ENCODE results near the gene RNLS. TPM values are rescaled to one million over a fixed set of nuclear protein-coding genes. Genes with fewer than 3 reads are reported as not detected.

RNLS gene
- total RNA-seq, 4 donors from 2014 or later: 7.8 to 37.2 (median 26.2) TPM

GRCh38 chr10:88330174-88330573 is 252.9 kb downstream of the RNLS start:
- no peaks in the 10 kb centered on the region for H3K27me3 ChIP-seq
- no peaks in the 10 kb centered on the region for H3K36me3 ChIP-seq
- no peak for DNase-seq (ENCODE audit: low spot score in 2 of 2)
- no peak overlapping the region for H3K4me3 ChIP-seq
- no peak for TF ChIP-seq CTCF (IDR thresholded peaks at IDR 0.05)
- TF ChIP-seq EP300 (IDR thresholded peaks at IDR 0.05): no peak
- TF ChIP-seq POLR2A (IDR thresholded peaks at IDR 0.05): no peak
- no peaks in the 10 kb centered on the region for H3K9me3 ChIP-seq
- no peaks in the 10 kb centered on the region for H3K4me1 ChIP-seq
- H3K27ac ChIP-seq: no peak overlapping the region
- WGBS, 2 donors: 41 to 48% methylated on average over 1 of the region's 1 CpG

GRCh38 chr10:88322324-88323063 is 260.6 kb downstream of the RNLS start:
- Histone ChIP-seq H3K4me1 (no peaks in the 10 kb centered on the region), H3K36me3 (no peaks in the 10 kb centered on the region), H3K4me3 (no peak overlapping the region), H3K27ac (no peak overlapping the region), H3K9me3 (peaks cover 0 to 49% (median 11%) of the 10 kb centered on the region in 4 donors), H3K27me3 (no peaks in the 10 kb centered on the region)
- 93 to 95% methylated on average over 3 of the region's 3 CpGs for WGBS, 2 donors
- no peak for DNase-seq (ENCODE audit: low spot score in 2 of 2)
- TF ChIP-seq CTCF (IDR thresholded peaks at IDR 0.05) (no peak), EP300 (IDR thresholded peaks at IDR 0.05) (no peak), POLR2A (IDR thresholded peaks at IDR 0.05) (no peak)

- DNase-seq (ENCODE audit: low spot score in 2 of 2): no peak
- no peak overlapping the region for H3K4me3 ChIP-seq
- TF ChIP-seq CTCF (IDR thresholded peaks at IDR 0.05) (no peak), POLR2A (IDR thresholded peaks at IDR 0.05) (no peak), EP300 (IDR thresholded peaks at IDR 0.05) (no peak)
- no peaks in the 10 kb centered on the region for H3K4me1 ChIP-seq
- WGBS, 2 donors: 86 to 93% methylated on average over 1 of the region's 1 CpG
- no peaks in the 10 kb centered on the region for H3K36me3 ChIP-seq
- H3K9me3 ChIP-seq: peaks cover 0 to 49% (median 11%) of the 10 kb centered on the region in 4 donors
- no peaks in the 10 kb centered on the region for H3K27me3 ChIP-seq
- H3K27ac ChIP-seq: no peak overlapping the region
Observed at GRCh38 chr10:88319960-88320517, 263.1 kb downstream of the RNLS start.

GRCh38 chr10:88318803-88319202 is 264.3 kb downstream of the RNLS start:
- TF ChIP-seq CTCF (IDR thresholded peaks at IDR 0.05) (no peak), POLR2A (IDR thresholded peaks at IDR 0.05) (no peak), EP300 (IDR thresholded peaks at IDR 0.05) (no peak)
- Histone ChIP-seq H3K27me3 (no peaks in the 10 kb centered on the region), H3K9me3 (peaks cover 0 to 47% (median 11%) of the 10 kb centered on the region in 4 donors), H3K36me3 (no peaks in the 10 kb centered on the region), H3K4me1 (peaks cover 0 to 10% (median 0%) of the 10 kb centered on the region in 4 donors), H3K27ac (no peak overlapping the region), H3K4me3 (no peak overlapping the region)
- no peak for DNase-seq (ENCODE audit: low spot score in 2 of 2)
- 100% methylated on average over 2 of the region's 2 CpGs for WGBS, 2 donors

GRCh38 chr10:88317099-88317498 is 266.0 kb downstream of the RNLS start:
- Histone ChIP-seq H3K9me3 (peaks cover 0 to 34% (median 9%) of the 10 kb centered on the region in 4 donors), H3K36me3 (no peaks in the 10 kb centered on the region), H3K27ac (no peak overlapping the region), H3K4me3 (no peak overlapping the region), H3K4me1 (peaks cover 0 to 15% (median 0%) of the 10 kb centered on the region in 4 donors), H3K27me3 (no peaks in the 10 kb centered on the region)
- TF ChIP-seq POLR2A (IDR thresholded peaks at IDR 0.05) (no peak), EP300 (IDR thresholded peaks at IDR 0.05) (no peak), CTCF (IDR thresholded peaks at IDR 0.05) (no peak)
- no peak for DNase-seq (ENCODE audit: low spot score in 2 of 2)

Measured in tibial nerve (tissue), 4 donors.